HL-60 (cell line): Measurements from ENCODE around the gene SMCO3.

Experiments
- CTCF ChIP-seq: IDR thresholded peaks from one replicate; pipeline ENCODE4 v1.5.1; 2011; ENCODE audit warnings: low read length, control low read depth, inconsistent platforms; ENCODE audit not compliant: insufficient read depth
- GABPA ChIP-seq: IDR thresholded peaks from 2 replicates; pipeline ENCODE4 v1.6.1; 2012; ENCODE audit warnings: low read depth
- POLR2AphosphoS5 ChIP-seq: IDR thresholded peaks from 2 replicates; pipeline ENCODE4 v1.6.1; 2012; ENCODE audit warnings: low read depth

GRCh38 chr12:14784471-14784870 lies 29.5 kb downstream of the SMCO3 start:
- no peak for TF ChIP-seq CTCF
- TF ChIP-seq POLR2AphosphoS5: no peak
- no peak for TF ChIP-seq GABPA
